ENCODE measurements around the gene PES1. TPM values are rescaled to one million over a fixed set of nuclear protein-coding genes. Genes with fewer than 3 reads are reported as not detected.
"Not testable (repeated sequence)": the region's sequence is repeated elsewhere in the genome, so short reads cannot be mapped to it uniquely, and the experiment has no call there.

PES1 gene
- polyA plus RNA-seq, 1 donor, result 58.6 TPM

DNA sequence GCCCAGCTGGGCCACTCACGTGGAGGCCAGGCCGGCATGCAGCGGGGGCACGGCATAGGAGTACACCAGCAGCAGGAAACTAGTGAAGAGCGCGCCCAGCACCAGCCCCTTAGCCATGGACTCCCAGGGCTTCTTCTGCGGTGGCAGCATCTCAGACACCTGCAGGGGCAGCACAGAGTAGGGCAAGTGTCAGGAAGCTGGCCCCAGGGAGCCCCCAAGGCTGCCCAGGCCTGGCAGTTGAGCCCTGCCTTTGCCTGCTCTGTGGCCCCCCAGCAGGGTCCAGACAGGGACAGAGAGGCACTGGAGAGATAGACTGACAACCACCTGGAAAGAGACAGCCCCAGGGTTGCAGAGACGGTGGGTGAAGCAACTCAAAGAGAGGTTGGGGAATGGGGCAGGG lies 34.5 kb downstream of the PES1 start:
- Histone ChIP-seq H3K4me3 (ENCODE audit: low read length) (no peak overlapping the region), H3K27ac (ENCODE audit: low read length) (no peak overlapping the region), H3K36me3 (ENCODE audit: control insufficient read depth, insufficient read depth, low read length) (peaks cover 23% of the 10 kb centered on the region), H3K27me3 (ENCODE audit: control insufficient read depth, insufficient read depth, low read length) (no peaks in the 10 kb centered on the region), H3K4me1 (ENCODE audit: control insufficient read depth, insufficient read depth, low read length) (peaks cover 25% of the 10 kb centered on the region), H3K9me3 (ENCODE audit: control insufficient read depth, low read depth, low read length) (peaks cover 14% of the 10 kb centered on the region)
- WGBS (ENCODE audit: insufficient coverage, low lambda C conversion rate), result 100% methylated on average over 1 of the region's 8 CpGs
- no peak for DNase-seq

GRCh38 chr22:30556388-30556787 lies 35.3 kb downstream of the PES1 start:
- Histone ChIP-seq H3K9me3 (ENCODE audit: control insufficient read depth, low read depth, low read length) (peaks cover 14% of the 10 kb centered on the region), H3K27ac (ENCODE audit: low read length) (no peak overlapping the region), H3K4me1 (ENCODE audit: control insufficient read depth, insufficient read depth, low read length) (peaks cover 20% of the 10 kb centered on the region), H3K36me3 (ENCODE audit: control insufficient read depth, insufficient read depth, low read length) (peaks cover 23% of the 10 kb centered on the region), H3K4me3 (ENCODE audit: low read length) (no peak overlapping the region), H3K27me3 (ENCODE audit: control insufficient read depth, insufficient read depth, low read length) (no peaks in the 10 kb centered on the region)
- DNase-seq, result no peak
- 83% methylated on average over 1 of the region's 6 CpGs for WGBS (ENCODE audit: insufficient coverage, low lambda C conversion rate)

DNA sequence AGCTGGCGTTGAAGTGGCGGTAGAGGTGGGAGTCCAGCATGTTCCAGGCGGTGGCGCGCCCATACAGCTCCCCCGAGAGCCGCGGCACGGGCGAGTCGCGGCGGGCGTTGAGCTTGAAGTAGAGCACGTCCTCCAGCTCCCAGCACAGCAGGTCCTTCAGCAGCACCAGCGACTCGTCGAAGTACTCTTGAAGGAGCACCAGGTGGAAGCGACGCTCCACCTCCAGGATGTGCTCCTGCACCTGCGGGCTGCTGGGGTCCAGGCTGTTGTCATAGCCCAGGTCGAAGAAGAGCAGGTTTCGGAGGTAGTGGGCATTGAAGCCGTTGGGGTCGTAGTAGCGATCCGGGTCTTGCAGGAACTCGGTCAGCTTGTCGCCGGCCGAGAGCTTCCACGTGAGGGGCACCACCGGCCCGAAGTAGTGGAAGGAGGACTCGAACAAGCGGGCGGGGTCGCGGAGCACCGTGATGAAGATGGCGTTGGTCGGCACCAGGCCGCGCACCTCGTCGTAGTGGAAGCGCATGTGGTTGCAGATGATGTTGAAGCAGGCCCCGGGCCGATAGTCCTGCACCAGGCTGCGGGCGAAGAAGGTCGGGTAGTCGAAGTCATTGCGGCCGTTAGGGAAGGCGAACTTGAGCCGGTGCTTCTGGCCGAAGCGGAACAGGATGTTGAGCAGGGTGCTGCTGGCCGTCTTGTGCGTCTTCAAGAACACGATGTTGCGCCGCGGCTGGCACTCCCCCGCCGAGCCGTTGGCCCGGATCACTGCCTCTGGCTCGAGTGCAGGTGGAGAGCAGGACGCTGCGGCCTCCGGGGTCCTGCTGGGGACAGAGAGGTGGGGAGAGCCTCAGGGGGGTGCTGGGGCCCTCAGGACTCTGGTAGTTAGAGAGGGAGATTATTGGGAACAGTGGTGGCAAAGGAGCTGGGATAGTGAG lies 36.2 kb downstream of the PES1 start:
- H3K9me3 ChIP-seq (ENCODE audit: control insufficient read depth, low read depth, low read length), result peaks cover 14% of the 10 kb centered on the region
- H3K4me3 ChIP-seq (ENCODE audit: low read length), result no peak overlapping the region
- no peak for DNase-seq
- peaks cover 13% of the 10 kb centered on the region for H3K4me1 ChIP-seq (ENCODE audit: control insufficient read depth, insufficient read depth, low read length)
- 100% methylated on average over 8 of the region's 73 CpGs for WGBS (ENCODE audit: insufficient coverage, low lambda C conversion rate)
- peaks cover 23% of the 10 kb centered on the region for H3K36me3 ChIP-seq (ENCODE audit: control insufficient read depth, insufficient read depth, low read length)
- H3K27ac ChIP-seq (ENCODE audit: low read length), result no peak overlapping the region
- H3K27me3 ChIP-seq (ENCODE audit: control insufficient read depth, insufficient read depth, low read length), result no peaks in the 10 kb centered on the region

- no CpG with 5 or more reads among the region's 7 CpGs for WGBS (ENCODE audit: insufficient coverage, low lambda C conversion rate)
- Histone ChIP-seq H3K27me3 (ENCODE audit: control insufficient read depth, insufficient read depth, low read length) (no peaks in the 10 kb centered on the region), H3K27ac (ENCODE audit: low read length) (no peak overlapping the region), H3K36me3 (ENCODE audit: control insufficient read depth, insufficient read depth, low read length) (peaks cover 23% of the 10 kb centered on the region), H3K4me1 (ENCODE audit: control insufficient read depth, insufficient read depth, low read length) (no peaks in the 10 kb centered on the region), H3K4me3 (ENCODE audit: low read length) (no peak overlapping the region), H3K9me3 (ENCODE audit: control insufficient read depth, low read depth, low read length) (peaks cover 14% of the 10 kb centered on the region)
- DNase-seq, result no peak
These were observed 37.7 kb downstream of the PES1 start for GRCh38 chr22:30553971-30554370.

DNA sequence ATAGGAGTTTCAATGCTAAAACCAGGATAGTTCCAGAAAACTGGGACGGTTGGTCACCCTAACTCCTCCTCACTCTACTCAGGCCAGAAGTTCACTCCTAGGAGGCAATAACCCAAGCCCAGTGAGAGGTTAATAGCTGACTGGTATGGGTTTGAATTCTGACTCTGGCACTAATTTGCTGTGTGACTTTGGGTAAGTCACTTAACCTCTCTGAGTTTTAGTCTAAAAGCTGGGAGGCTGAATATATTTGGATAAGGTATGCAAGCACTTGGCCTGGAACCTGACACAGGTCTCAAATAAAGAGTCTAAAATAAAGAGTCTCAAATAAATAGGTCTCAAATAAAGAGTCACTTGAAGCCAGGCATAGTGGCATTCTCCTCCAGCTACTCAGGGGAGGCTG lies 39.0 kb downstream of the PES1 start:
- Histone ChIP-seq H3K36me3 (ENCODE audit: control insufficient read depth, insufficient read depth, low read length) (peaks cover 23% of the 10 kb centered on the region), H3K27me3 (ENCODE audit: control insufficient read depth, insufficient read depth, low read length) (no peaks in the 10 kb centered on the region), H3K4me3 (ENCODE audit: low read length) (no peak overlapping the region), H3K27ac (ENCODE audit: low read length) (no peak overlapping the region), H3K4me1 (ENCODE audit: control insufficient read depth, insufficient read depth, low read length) (no peaks in the 10 kb centered on the region), H3K9me3 (ENCODE audit: control insufficient read depth, low read depth, low read length) (peaks cover 14% of the 10 kb centered on the region)
- DNase-seq, result no peak
- WGBS (ENCODE audit: insufficient coverage, low lambda C conversion rate), result no CpG with 5 or more reads among the region's 1 CpG

- DNase-seq; H3K27me3 ChIP-seq (ENCODE audit: control insufficient read depth, insufficient read depth, low read length); H3K27ac ChIP-seq (ENCODE audit: low read length); H3K4me3 ChIP-seq (ENCODE audit: low read length); H3K4me1 ChIP-seq (ENCODE audit: control insufficient read depth, insufficient read depth, low read length): not testable (repeated sequence)
- no CpG with 5 or more reads among the region's 3 CpGs for WGBS (ENCODE audit: insufficient coverage, low lambda C conversion rate)
- Histone ChIP-seq H3K9me3 (ENCODE audit: control insufficient read depth, low read depth, low read length) (peaks cover 14% of the 10 kb centered on the region), H3K36me3 (ENCODE audit: control insufficient read depth, insufficient read depth, low read length) (peaks cover 17% of the 10 kb centered on the region)
These were observed 39.9 kb downstream of the PES1 start for GRCh38 chr22:30551813-30552212.

DNA sequence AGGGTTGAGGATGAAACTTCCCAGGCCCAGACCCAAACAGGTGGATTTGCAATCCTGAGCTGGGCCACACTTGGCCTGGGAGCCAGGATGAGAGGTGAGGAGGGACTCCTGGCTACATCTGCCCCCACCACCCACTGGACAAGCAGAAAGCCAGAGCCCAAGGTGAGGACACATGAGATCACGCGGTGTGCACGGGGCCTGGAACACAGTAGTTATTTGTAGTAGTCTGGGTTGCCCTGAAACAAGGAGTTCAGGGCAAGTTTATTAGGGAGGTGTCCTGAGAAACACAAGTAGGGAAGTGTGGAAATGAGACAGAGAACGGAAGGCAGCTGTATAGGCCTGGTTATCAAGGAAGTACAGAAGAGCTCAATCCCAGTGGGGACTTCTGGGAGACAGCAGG lies 44.5 kb downstream of the PES1 start:
- no peak overlapping the region for H3K27ac ChIP-seq (ENCODE audit: low read length)
- peaks cover 12% of the 10 kb centered on the region for H3K27me3 ChIP-seq (ENCODE audit: control insufficient read depth, insufficient read depth, low read length)
- WGBS (ENCODE audit: insufficient coverage, low lambda C conversion rate), result no CpG with 5 or more reads among the region's 4 CpGs
- no peaks in the 10 kb centered on the region for H3K36me3 ChIP-seq (ENCODE audit: control insufficient read depth, insufficient read depth, low read length)
- H3K4me1 ChIP-seq (ENCODE audit: control insufficient read depth, insufficient read depth, low read length), result peaks cover 5% of the 10 kb centered on the region
- H3K4me3 ChIP-seq (ENCODE audit: low read length), result no peak overlapping the region
- no peak for DNase-seq
- no peaks in the 10 kb centered on the region for H3K9me3 ChIP-seq (ENCODE audit: control insufficient read depth, low read depth, low read length)

- Histone ChIP-seq H3K9me3 (ENCODE audit: control insufficient read depth, low read depth, low read length) (no peaks in the 10 kb centered on the region), H3K27ac (ENCODE audit: low read length) (no peak within 1 kb of the TSS), H3K4me1 (ENCODE audit: control insufficient read depth, insufficient read depth, low read length) (peaks cover 8% of the 10 kb centered on the region), H3K27me3 (ENCODE audit: control insufficient read depth, insufficient read depth, low read length) (peaks cover 18% of the 10 kb centered on the region), H3K4me3 (ENCODE audit: low read length) (no peak within 1 kb of the TSS), H3K36me3 (ENCODE audit: control insufficient read depth, insufficient read depth, low read length) (no peaks in the 10 kb centered on the region)
- WGBS (ENCODE audit: insufficient coverage, low lambda C conversion rate), result no CpG with 5 or more reads among the region's 7 CpGs
- DNase-seq, result no peak
These were observed 45.1 kb downstream of the PES1 start, which contains the start of gene SEC14L6 for GRCh38 chr22:30546616-30547015. SEC14L6 (minus strand) TSS chr22:30546741; CDS start chr22:30546682, 59 bp downstream.

DNA sequence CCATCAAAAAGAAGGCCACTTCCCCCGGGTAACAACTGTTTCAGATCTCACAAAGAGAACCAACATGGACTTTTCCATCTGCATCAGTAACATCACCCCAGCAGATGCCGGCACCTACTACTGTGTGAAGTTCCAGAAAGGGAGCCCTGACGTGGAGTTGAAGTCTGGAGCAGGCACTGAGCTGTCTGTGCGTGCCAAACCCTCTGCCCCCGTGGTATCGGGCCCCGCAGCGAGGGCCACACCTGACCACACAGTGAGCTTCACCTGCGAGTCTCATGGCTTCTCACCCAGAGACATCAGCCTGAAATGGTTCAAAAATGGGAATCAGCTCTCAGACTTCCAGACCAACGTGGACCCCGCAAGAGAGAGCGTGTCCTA lies 48.9 kb downstream of the PES1 start:
- no peaks in the 10 kb centered on the region for H3K9me3 ChIP-seq (ENCODE audit: control insufficient read depth, low read depth, low read length)
- no peak for DNase-seq
- no CpG with 5 or more reads among the region's 12 CpGs for WGBS (ENCODE audit: insufficient coverage, low lambda C conversion rate)
- H3K36me3 ChIP-seq (ENCODE audit: control insufficient read depth, insufficient read depth, low read length), result no peaks in the 10 kb centered on the region
- H3K27ac ChIP-seq (ENCODE audit: low read length), result no peak overlapping the region
- H3K4me1 ChIP-seq (ENCODE audit: control insufficient read depth, insufficient read depth, low read length), result peaks cover 8% of the 10 kb centered on the region
- no peak overlapping the region for H3K4me3 ChIP-seq (ENCODE audit: low read length)
- peaks cover 22% of the 10 kb centered on the region for H3K27me3 ChIP-seq (ENCODE audit: control insufficient read depth, insufficient read depth, low read length)

DNA sequence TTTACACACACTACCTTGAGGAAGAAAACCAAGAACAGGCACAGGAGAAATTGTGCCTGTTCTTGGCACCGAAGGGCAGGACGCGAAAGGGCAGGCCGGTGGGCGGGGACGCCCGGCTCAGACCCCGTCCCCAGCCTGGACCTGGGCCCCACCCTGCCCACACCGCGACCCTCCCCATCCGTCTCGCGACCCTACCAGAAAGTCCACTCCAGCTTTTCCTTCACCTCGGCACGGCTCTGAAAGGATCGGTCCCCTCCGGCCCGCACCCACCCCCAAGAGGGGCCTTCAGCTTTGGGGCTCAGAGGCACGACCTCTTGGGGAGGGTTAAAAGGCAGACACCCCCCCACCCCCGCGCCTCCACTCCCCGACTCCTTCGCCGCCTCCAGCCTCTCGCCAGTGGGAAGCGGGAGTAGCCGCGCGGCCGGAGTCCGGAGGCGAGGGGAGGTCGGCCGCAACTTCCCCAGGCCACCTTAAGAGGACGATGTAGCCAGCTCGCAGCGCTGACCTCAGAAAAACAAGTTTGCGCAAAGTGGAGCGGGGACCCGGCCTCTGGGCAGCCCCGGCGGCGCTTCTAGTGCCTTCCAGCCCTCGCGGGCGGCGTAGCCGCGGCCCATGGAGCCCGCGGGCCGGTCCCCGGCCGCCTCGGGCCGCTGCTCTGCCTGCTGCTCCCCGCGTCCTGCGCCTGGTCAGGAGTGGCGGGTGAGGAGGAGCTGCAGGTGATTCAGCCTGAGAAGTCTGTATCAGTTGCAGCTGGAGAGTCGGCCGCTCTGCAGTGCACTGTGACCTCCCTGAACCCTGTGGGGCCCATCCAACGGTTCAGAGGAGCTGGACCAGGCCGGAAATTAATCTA lies 49.5 kb downstream of the PES1 start:
- Histone ChIP-seq H3K27me3 (ENCODE audit: control insufficient read depth, insufficient read depth, low read length) (peaks cover 22% of the 10 kb centered on the region), H3K9me3 (ENCODE audit: control insufficient read depth, low read depth, low read length) (no peaks in the 10 kb centered on the region), H3K36me3 (ENCODE audit: control insufficient read depth, insufficient read depth, low read length) (no peaks in the 10 kb centered on the region), H3K4me1 (ENCODE audit: control insufficient read depth, insufficient read depth, low read length) (peaks cover 8% of the 10 kb centered on the region), H3K27ac (ENCODE audit: low read length) (no peak overlapping the region), H3K4me3 (ENCODE audit: low read length) (peak overlapping the region; percentile 39)
- no CpG with 5 or more reads among the region's 64 CpGs for WGBS (ENCODE audit: insufficient coverage, low lambda C conversion rate)
- DNase-seq, result peak; percentile 18 to 49

Measured in large intestine (tissue), 3 donors.